Fibroblast of lung (primary cell): ENCODE measurements around the gene FTO. TPM values are rescaled to one million over a fixed set of nuclear protein-coding genes. Genes with fewer than 3 reads are reported as not detected.

Experiments used
- DNase-seq, 2 donors: peaks; one replicate each; pipeline versions ENCODE4 v3.0.0 to v3.0.0-alpha.2; 2010; ENCODE audit warnings: low read depth in 2 of 2
- H2AFZ ChIP-seq: 2 replicates; pipeline ENCODE4 v1.5.1; 2012; ENCODE audit warnings: low read length, control low read depth, inconsistent platforms
- H3K27ac ChIP-seq: 2 replicates; pipeline ENCODE4 v1.5.1; 2011; ENCODE audit warnings: low read length, control low read depth; ENCODE audit not compliant: insufficient read depth
- H3K27me3 ChIP-seq: 2 replicates; pipeline ENCODE4 v1.5.1; 2011; ENCODE audit warnings: mild to moderate bottlenecking, low read length; ENCODE audit not compliant: control insufficient read depth, insufficient read depth
- H3K36me3 ChIP-seq: 2 replicates; pipeline ENCODE4 v1.5.1; 2011; ENCODE audit warnings: low read length; ENCODE audit not compliant: control insufficient read depth, insufficient read depth
- H3K4me1 ChIP-seq: 2 replicates; pipeline ENCODE4 v1.5.1; 2011; ENCODE audit warnings: low read length; ENCODE audit not compliant: control insufficient read depth, insufficient read depth; ENCODE audit errors: extremely low read depth
- H3K4me2 ChIP-seq: 2 replicates; pipeline ENCODE4 v1.5.1; 2011; ENCODE audit warnings: low read length, control low read depth; ENCODE audit not compliant: insufficient read depth; ENCODE audit errors: extremely low read depth
- H3K4me3 ChIP-seq, 4 experiments: fragments of 200-600 bp in 1 of 4; sonication (generic) in 1 of 4; replicated peaks in 1 of 4; 2 replicates each; pipeline ENCODE4 v1.5.1; 2011 to 2016; ENCODE audit warnings: low read length in 4 of 4, low read depth in 3 of 4, mild to moderate bottlenecking in 3 of 4, control low read depth in 2 of 4, inconsistent platforms in 1 of 4, mixed read lengths in 1 of 4; ENCODE audit not compliant: insufficient read depth in 1 of 4; ENCODE audit errors: control extremely low read depth in 1 of 4
- H3K79me2 ChIP-seq: 2 replicates; pipeline ENCODE4 v1.5.1; 2012; ENCODE audit warnings: mild to moderate bottlenecking, low read length, inconsistent platforms; ENCODE audit not compliant: control insufficient read depth, insufficient read depth
- H3K9ac ChIP-seq: 2 replicates; pipeline ENCODE4 v1.5.1; 2011; ENCODE audit warnings: mild to moderate bottlenecking, low read length, control low read depth; ENCODE audit not compliant: insufficient read depth
- H3K9me3 ChIP-seq: 2 replicates; pipeline ENCODE4 v1.5.1; 2012; ENCODE audit warnings: low read depth, low read length; ENCODE audit not compliant: control insufficient read depth, insufficient read depth
- H4K20me1 ChIP-seq: 2 replicates; pipeline ENCODE4 v1.5.1; 2011; ENCODE audit warnings: low read length; ENCODE audit not compliant: control insufficient read depth, insufficient read depth; ENCODE audit errors: extremely low read depth
- EZH2 ChIP-seq: IDR thresholded peaks from 2 replicates; pipeline ENCODE4 v1.5.1; 2012; ENCODE audit warnings: low read length, control low read depth, mild to moderate bottlenecking; ENCODE audit errors: missing control alignments
- polyA plus RNA-seq, 2 donors: library from polyadenylated mRNA; depleted of rRNA in 1 of 2; stranded (reverse) in 1 of 2; unstranded in 1 of 2; fragments of >200 nt; gene quantifications; 2 replicates each; pipeline ENCODE4 v1.2.1, GENCODE V29; 2011 to 2012; ENCODE audit warnings: missing spikeins in 1 of 2
- total RNA-seq: library from RNA; depleted of rRNA; stranded (reverse); fragments of >200 nt; gene quantifications from 2 replicates; pipeline ENCODE4 v1.2.1, GENCODE V29; 2014
- TF ChIP-seq, protein P1 (sequence below), 2 donors: IDR thresholded peaks in 1 of 2; conservative IDR thresholded peaks in 1 of 2; 1 replicate in 1 of 2; 2 replicates in 1 of 2; pipeline ENCODE4 v1.5.1; 2011 to 2012; ENCODE audit warnings: low read length in 2 of 2, control low read depth in 1 of 2, inconsistent platforms in 1 of 2, low read depth in 1 of 2, mild to moderate bottlenecking in 1 of 2

The FTO gene
- total and polyA plus RNA-seq, 2 donors (not counting 1 experiment from before 2014, with no cell fraction given) = 61.1 to 97.6 TPM

DNA sequence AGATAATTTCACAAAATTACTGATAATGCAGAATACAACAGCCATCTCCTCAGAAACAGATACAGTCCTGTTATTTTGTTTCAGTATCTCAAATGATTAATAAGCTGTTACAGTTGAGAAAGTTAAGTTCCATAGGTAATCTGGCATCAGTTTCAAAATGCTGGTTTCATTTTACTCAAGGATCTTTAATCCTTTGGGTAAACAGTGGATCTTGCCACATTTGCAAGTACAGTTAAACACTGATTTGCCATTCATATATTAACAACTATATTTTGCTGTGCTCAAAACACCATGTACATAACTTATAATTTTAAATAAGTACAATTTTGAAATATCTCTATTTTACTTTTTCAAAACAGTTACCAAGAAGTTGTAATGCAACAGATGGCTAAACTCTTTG, 31.5 kb upstream of the FTO start:
- no peaks in the 10 kb centered on the region for H3K9me3 ChIP-seq
- no peak overlapping the region for H3K4me3 ChIP-seq
- no peaks in the 10 kb centered on the region for H3K79me2 ChIP-seq
- H4K20me1 ChIP-seq = no peaks in the 10 kb centered on the region
- no peak overlapping the region for H2AFZ ChIP-seq
- H3K27ac ChIP-seq = no peak overlapping the region
- no peaks in the 10 kb centered on the region for H3K27me3 ChIP-seq
- DNase-seq = no peak
- no peak overlapping the region for H3K4me2 ChIP-seq
- TF ChIP-seq, protein P1, sequence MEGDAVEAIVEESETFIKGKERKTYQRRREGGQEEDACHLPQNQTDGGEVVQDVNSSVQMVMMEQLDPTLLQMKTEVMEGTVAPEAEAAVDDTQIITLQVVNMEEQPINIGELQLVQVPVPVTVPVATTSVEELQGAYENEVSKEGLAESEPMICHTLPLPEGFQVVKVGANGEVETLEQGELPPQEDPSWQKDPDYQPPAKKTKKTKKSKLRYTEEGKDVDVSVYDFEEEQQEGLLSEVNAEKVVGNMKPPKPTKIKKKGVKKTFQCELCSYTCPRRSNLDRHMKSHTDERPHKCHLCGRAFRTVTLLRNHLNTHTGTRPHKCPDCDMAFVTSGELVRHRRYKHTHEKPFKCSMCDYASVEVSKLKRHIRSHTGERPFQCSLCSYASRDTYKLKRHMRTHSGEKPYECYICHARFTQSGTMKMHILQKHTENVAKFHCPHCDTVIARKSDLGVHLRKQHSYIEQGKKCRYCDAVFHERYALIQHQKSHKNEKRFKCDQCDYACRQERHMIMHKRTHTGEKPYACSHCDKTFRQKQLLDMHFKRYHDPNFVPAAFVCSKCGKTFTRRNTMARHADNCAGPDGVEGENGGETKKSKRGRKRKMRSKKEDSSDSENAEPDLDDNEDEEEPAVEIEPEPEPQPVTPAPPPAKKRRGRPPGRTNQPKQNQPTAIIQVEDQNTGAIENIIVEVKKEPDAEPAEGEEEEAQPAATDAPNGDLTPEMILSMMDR (conservative IDR thresholded peaks at IDR 0.05 in 1 of 2, IDR thresholded peaks at IDR 0.05 in 1 of 2; ENCODE audit: low read depth in 1 of 2, low read length in 2 of 2) = no peak
- TF ChIP-seq EZH2 = no peak
- H3K9ac ChIP-seq = no peak overlapping the region
- no peaks in the 10 kb centered on the region for H3K4me1 ChIP-seq
- no peaks in the 10 kb centered on the region for H3K36me3 ChIP-seq

DNA sequence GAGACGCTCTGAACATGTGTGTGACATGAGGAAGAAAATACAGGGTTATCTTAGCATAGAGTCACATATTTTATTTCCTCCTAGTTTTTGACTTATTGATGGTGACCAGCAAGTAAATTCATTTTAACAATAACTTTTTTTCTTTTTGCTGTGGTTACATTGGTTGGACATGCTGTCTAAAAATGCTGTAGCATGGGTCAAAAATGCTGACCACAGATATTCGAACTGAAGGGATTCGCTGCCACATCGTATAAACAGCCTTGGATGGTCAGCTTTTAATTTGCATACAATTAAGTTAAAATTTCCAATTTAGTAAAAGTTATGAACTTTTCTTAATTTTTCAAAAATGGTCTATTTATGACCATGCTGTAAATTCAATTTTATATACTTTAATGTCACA, 30.8 kb upstream of the FTO start:
- H2AFZ ChIP-seq = no peak overlapping the region
- H3K9ac ChIP-seq = no peak overlapping the region
- no peak overlapping the region for H3K4me2 ChIP-seq
- TF ChIP-seq, protein P1 (conservative IDR thresholded peaks at IDR 0.05 in 1 of 2, IDR thresholded peaks at IDR 0.05 in 1 of 2; ENCODE audit: low read depth in 1 of 2, low read length in 2 of 2) = no peak
- H3K4me3 ChIP-seq = no peak overlapping the region
- H3K4me1 ChIP-seq = no peaks in the 10 kb centered on the region
- no peaks in the 10 kb centered on the region for H3K79me2 ChIP-seq
- H3K27ac ChIP-seq = no peak overlapping the region
- no peaks in the 10 kb centered on the region for H4K20me1 ChIP-seq
- H3K27me3 ChIP-seq = no peaks in the 10 kb centered on the region
- peak in 1 of 2 donors; percentile 40 for DNase-seq
- H3K36me3 ChIP-seq = no peaks in the 10 kb centered on the region
- no peaks in the 10 kb centered on the region for H3K9me3 ChIP-seq

DNA sequence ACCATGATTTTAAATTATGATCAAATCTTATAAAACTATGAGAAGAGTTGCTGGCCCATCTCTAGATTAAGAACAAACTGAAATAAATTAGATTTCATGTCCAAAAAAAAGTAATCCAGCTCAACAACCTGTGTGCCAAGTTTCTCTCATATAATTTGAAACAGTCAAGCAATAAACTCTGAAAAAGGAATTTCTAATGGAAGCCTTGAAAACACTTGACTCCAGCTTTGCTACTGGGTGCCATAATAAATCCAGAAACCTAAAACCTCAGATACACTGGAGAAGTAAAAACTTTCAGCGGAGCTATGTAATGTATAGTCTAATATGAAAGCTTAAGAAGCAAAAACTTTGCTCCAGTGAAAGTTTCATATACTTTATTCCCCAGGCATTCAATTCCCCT, 25.8 kb upstream of the FTO start:
- no peak overlapping the region for H2AFZ ChIP-seq
- H3K27me3 ChIP-seq = no peaks in the 10 kb centered on the region
- no peak for DNase-seq
- no peak overlapping the region for H3K27ac ChIP-seq
- H4K20me1 ChIP-seq = no peaks in the 10 kb centered on the region
- TF ChIP-seq EZH2 = no peak
- TF ChIP-seq, protein P1 (conservative IDR thresholded peaks at IDR 0.05 in 1 of 2, IDR thresholded peaks at IDR 0.05 in 1 of 2; ENCODE audit: low read depth in 1 of 2, low read length in 2 of 2) = no peak
- no peak overlapping the region for H3K4me3 ChIP-seq
- H3K9ac ChIP-seq = no peak overlapping the region
- H3K4me2 ChIP-seq = no peak overlapping the region
- no peaks in the 10 kb centered on the region for H3K79me2 ChIP-seq
- no peaks in the 10 kb centered on the region for H3K9me3 ChIP-seq
- no peaks in the 10 kb centered on the region for H3K4me1 ChIP-seq
- H3K36me3 ChIP-seq = no peaks in the 10 kb centered on the region
